ENCODE results near the gene TCF19.

Gene TCF19

DNA sequence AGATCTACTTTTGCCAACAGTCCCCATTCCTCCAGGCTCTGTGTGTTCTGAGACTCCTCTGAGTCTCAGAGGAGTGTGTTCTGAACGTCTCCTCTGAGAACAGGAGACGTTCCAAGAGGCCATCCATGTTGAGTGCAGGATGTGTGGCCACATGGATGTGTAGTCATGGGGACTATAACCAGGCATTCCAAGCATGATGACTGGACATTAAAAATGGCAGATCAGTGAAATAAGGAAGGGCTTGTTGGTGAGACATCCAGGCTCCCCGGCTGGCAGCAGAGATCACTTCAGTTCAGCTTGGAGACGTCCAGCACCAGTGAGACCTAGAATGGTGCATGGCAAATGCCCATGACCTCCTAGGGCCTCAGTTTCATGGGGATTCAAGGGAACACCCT is 46.4 kb downstream of the TCF19 start:
- DNase-seq (ENCODE audit: low read depth in 2 of 3, low spot score in 2 of 3), result no peak

- no peak for DNase-seq (ENCODE audit: low read depth in 2 of 3, low spot score in 2 of 3)
These were observed 47.2 kb downstream of the TCF19 start for GRCh38 chr6:31205638-31206037.

DNA sequence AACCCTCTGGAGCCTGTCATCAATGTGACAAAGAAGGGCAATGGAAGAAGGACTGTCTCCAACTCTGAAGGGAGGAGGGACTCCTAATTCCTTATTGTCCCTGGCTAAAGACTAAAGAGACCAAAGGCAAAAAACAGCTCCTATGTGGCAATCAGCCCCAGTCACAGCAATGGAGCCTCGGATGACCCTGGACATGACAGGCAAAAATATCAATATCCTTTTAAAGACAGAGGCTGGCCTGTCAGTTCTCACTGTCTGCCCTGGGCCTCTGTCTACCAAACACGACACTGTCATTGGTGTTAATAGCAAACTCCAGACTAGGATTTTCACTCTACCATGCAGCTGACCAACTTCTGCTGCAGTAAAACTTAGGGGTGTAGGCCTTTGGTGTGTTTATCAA is 50.1 kb downstream of the TCF19 start:
- no peak for DNase-seq (ENCODE audit: low read depth in 2 of 3, low spot score in 2 of 3)

DNA sequence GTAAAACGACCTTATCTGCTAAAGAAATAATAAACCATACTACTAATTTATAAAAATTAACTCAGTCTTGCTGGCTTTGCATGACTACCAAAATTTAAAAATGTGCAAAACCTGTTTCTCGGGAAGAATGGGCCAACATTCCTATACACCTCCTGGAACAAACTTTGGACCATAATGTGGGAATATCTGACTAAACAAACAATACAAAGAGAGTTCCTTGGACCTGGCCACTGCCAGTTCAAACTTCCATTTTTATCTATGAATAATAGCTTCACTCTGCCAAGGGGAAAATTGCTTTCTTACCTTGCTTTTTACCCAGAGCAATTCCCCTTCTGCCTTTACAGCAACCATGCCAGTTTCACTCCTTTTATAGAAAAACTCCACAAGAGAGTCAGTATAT is 50.7 kb downstream of the TCF19 start:
- DNase-seq (ENCODE audit: low read depth in 2 of 3, low spot score in 2 of 3), result no peak

DNA sequence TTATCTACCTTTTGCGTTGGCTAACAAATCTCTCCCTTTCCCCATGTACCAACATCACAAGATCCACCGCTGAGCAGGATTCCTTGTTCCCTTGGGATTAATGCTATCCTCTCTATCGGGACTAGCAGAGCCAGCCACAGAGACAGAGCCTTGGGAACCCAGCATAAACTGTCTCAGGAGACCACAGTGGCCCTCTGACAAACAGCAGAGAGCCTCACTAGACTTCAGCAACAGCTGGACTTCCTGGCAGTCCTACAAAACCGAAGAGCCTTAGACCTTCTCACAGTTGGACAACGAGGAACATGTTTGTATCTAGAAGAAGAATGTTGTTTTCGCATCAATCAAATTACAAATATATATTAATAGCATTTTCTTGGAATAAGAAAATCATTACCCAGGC is 51.7 kb downstream of the TCF19 start:
- DNase-seq (ENCODE audit: low read depth in 2 of 3, low spot score in 2 of 3), result no peak

DNA sequence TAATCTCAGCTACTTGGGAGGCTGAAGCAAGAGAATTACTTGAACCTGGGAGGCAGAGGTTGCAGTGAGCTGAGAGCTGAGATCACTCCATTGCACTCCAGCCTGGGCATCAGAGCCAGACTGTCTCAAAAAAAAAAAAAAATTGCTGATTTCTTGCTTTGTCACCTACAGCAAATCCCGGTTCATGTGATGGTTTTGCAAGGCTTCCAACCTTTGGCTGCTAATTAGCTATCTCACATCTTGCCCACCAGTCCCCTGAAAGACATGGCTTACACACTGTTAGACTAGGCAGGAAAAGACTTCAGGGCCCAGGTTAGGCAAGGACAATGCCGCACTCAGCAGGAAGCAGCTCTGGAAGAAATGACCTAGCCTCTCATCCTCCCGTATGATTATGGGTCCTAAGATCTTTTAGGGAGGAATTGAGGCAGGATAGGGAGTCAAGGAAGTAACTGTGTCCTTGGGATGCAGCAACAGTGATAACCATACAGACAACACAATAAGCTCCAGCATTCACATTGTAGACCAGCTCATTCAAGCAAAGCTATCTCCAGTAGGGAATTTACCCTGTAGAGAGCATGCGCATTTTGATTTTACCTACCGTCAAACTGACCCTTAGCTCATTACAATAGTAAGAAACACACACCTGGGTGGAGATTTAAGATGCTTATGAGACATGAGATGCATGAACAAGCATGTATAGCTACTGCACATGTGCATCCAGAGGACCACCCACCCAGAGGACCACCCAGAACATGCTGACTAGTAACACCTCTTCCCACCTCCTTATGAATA is 52.5 kb downstream of the TCF19 start:
- DNase-seq (ENCODE audit: low read depth in 2 of 3, low spot score in 2 of 3), result no peak

Measured in activated CD8-positive, alpha-beta memory T cell treated with anti-CD3 and anti-CD28 coated beads for 48 hours (primary cell).